GM23338 (cell line): ENCODE data around the gene KRTAP4-9. TPM values are rescaled to one million over a fixed set of nuclear protein-coding genes. Genes with fewer than 3 reads are reported as not detected.

Source experiments
- ATAC-seq: fragments of 200-7000 bp; cut with Tn5 transposase; 3 replicates; pipeline ENCODE4 v1.9.1; 2020
- DNase-seq: peaks from one replicate; pipeline ENCODE4 v3.0.0-alpha.2; 2015; ENCODE audit warnings: low spot score
- H2AFZ ChIP-seq: fragments of 200-600 bp; sonication (generic); 2 replicates; pipeline ENCODE4 v1.8.0; 2016; ENCODE audit warnings: antibody characterized with exemption, mild to moderate bottlenecking, moderate library complexity
- H3F3A ChIP-seq: fragments of 200-600 bp; sonication (generic); replicated peaks from 2 replicates; pipeline ENCODE4 v1.8.0; 2017; ENCODE audit warnings: antibody characterized with exemption, mixed run types, low read depth
- H3K27ac ChIP-seq: fragments of 200-600 bp; sonication (generic); 2 replicates; pipeline ENCODE4 v1.6.1; 2016; ENCODE audit warnings: low read depth
- H3K27me3 ChIP-seq: fragments of 200-600 bp; sonication (generic); 2 replicates; pipeline ENCODE4 v1.8.0; 2016; ENCODE audit warnings: mild to moderate bottlenecking, mixed run types, moderate library complexity; ENCODE audit not compliant: insufficient read depth
- H3K36me3 ChIP-seq: fragments of 200-600 bp; sonication (generic); 2 replicates; pipeline ENCODE4 v1.8.0; 2016; ENCODE audit warnings: mild to moderate bottlenecking; ENCODE audit not compliant: insufficient read depth
- H3K4me1 ChIP-seq: fragments of 200-600 bp; sonication (generic); 2 replicates; pipeline ENCODE4 v1.8.0; 2016; ENCODE audit warnings: mild to moderate bottlenecking, moderate library complexity; ENCODE audit not compliant: insufficient read depth
- H3K4me2 ChIP-seq: fragments of 200-600 bp; sonication (generic); 2 replicates; pipeline ENCODE4 v1.7.1; 2017; ENCODE audit warnings: mixed run types
- H3K4me3 ChIP-seq: fragments of 200-600 bp; sonication (generic); 2 replicates; pipeline ENCODE4 v1.6.1; 2016; ENCODE audit warnings: mixed run types
- H3K79me2 ChIP-seq: fragments of 200-600 bp; sonication (generic); replicated peaks from 2 replicates; pipeline ENCODE4 v1.8.0; 2017; ENCODE audit warnings: mild to moderate bottlenecking; ENCODE audit not compliant: insufficient read depth
- H3K9me2 ChIP-seq: fragments of 200-600 bp; sonication (generic); 2 replicates; pipeline ENCODE4 v1.8.0; 2017; ENCODE audit not compliant: insufficient read depth
- H4K20me1 ChIP-seq: fragments of 200-600 bp; sonication (generic); replicated peaks from 2 replicates; pipeline ENCODE4 v1.8.0; 2017; ENCODE audit warnings: mild to moderate bottlenecking; ENCODE audit not compliant: insufficient read depth
- H3K27ac Mint-ChIP-seq: 2 replicates; pipeline ENCODE4 v1.8.0; 2020; ENCODE audit warnings: inconsistent platforms, mild to moderate bottlenecking, moderate library complexity, mixed read lengths
- H3K27me3 Mint-ChIP-seq: 3 replicates; pipeline ENCODE4 v1.8.0; 2022; ENCODE audit warnings: low read depth, mild to moderate bottlenecking, moderate library complexity, mixed read lengths, inconsistent platforms; ENCODE audit not compliant: insufficient read depth, poor library complexity
- H3K36me3 Mint-ChIP-seq: 3 replicates; pipeline ENCODE4 v1.8.0; 2021; ENCODE audit warnings: low read depth, mild to moderate bottlenecking, inconsistent platforms, moderate library complexity, mixed read lengths
- H3K4me1 Mint-ChIP-seq: 3 replicates; pipeline ENCODE4 v1.8.0; 2020; ENCODE audit warnings: mild to moderate bottlenecking, inconsistent platforms, mixed read lengths
- H3K4me3 Mint-ChIP-seq: 3 replicates; pipeline ENCODE4 v1.8.0; 2021; ENCODE audit warnings: moderate library complexity, mild to moderate bottlenecking, inconsistent platforms, mixed read lengths
- H3K9me3 Mint-ChIP-seq: 3 replicates; pipeline ENCODE4 v1.8.0; 2020; ENCODE audit warnings: moderate library complexity, mild to moderate bottlenecking, inconsistent platforms, mixed read lengths
- CTCF ChIP-seq, 2 experiments: fragments of 200-600 bp in 1 of 2; sonication (generic) in 1 of 2; conservative IDR thresholded peaks; 2 replicates each; pipeline versions ENCODE4 v1.5.1 to v1.6.1; 2016 to 2017; ENCODE audit warnings: antibody characterized with exemption in 2 of 2, low read depth in 2 of 2, mild to moderate bottlenecking in 2 of 2, moderate library complexity in 1 of 2
- EZH2phosphoT487 ChIP-seq: fragments of 200-600 bp; sonication (generic); IDR thresholded peaks from one replicate; pipeline ENCODE4 v1.8.1; 2018; ENCODE audit warnings: antibody characterized with exemption; ENCODE audit not compliant: unreplicated experiment
- JUNB ChIP-seq: IDR thresholded peaks from one replicate; pipeline ENCODE4 v1.6.1; 2016; ENCODE audit warnings: antibody characterized with exemption; ENCODE audit not compliant: unreplicated experiment
- POLR2AphosphoS5 ChIP-seq: IDR thresholded peaks from 2 replicates; pipeline ENCODE4 v1.6.1; 2016; ENCODE audit warnings: antibody characterized with exemption, low read depth
- REST ChIP-seq: IDR thresholded peaks from one replicate; pipeline ENCODE4 v1.6.1; 2018; ENCODE audit warnings: antibody characterized with exemption; ENCODE audit not compliant: unreplicated experiment
- ZNF331 ChIP-seq: fragments of 250-450 bp; sonication (Bioruptor Pico); IDR thresholded peaks from 2 replicates; pipeline ENCODE4 v1.5.0; 2020; ENCODE audit warnings: low read depth, mild to moderate bottlenecking, moderate library complexity
- ZNF462 ChIP-seq: fragments of 250-450 bp; sonication (Bioruptor Pico); IDR thresholded peaks from 2 replicates; pipeline ENCODE4 v1.5.0; 2020; ENCODE audit warnings: mild to moderate bottlenecking, moderate library complexity
- polyA plus RNA-seq: library from polyadenylated mRNA; unstranded; fragments of >200 nt; fragmentation: Nextera tagmentation; extraction: Ambion mirVana; gene quantifications from 2 replicates; pipeline ENCODE4 v1.2.1, GENCODE V29; 2016
- total RNA-seq: library from RNA; depleted of rRNA; stranded (reverse); fragments of >200 nt; shearing (Covaris generic); gene quantifications from 2 replicates; pipeline ENCODE4 v1.2.3, GENCODE V29; 2014

KRTAP4-9 gene
- total and polyA plus RNA-seq, 2 experiments from 2014 or later: not detected

- TF ChIP-seq REST (no peak), POLR2AphosphoS5 (no peak), ZNF331 (CRISPR knock-in tag) (no peak)
Measured at GRCh38 chr17:41057547-41057946, 47.6 kb upstream of the KRTAP4-9 start (continued).

- Histone ChIP-seq H3K27me3 (no peaks in the 10 kb centered on the region), H3K4me2 (no peak overlapping the region), H2AFZ (no peak overlapping the region), H3K27ac (no peak overlapping the region), H4K20me1 (no peaks in the 10 kb centered on the region), H3K36me3 (no peaks in the 10 kb centered on the region), H3K79me2 (no peaks in the 10 kb centered on the region), H3K9me2 (no peaks in the 10 kb centered on the region), H3F3A (no peaks in the 10 kb centered on the region), H3K4me3 (no peak overlapping the region), H3K4me1 (0 out of 2 replicates have a peak, but pooled peaks cover 6% of the 10 kb centered on the region)
- H3K27ac Mint-ChIP-seq: no peak overlapping the region
- peaks cover 3% of the 10 kb centered on the region; the same call in 1 of the 3 replicates for H3K9me3 Mint-ChIP-seq
- no peaks in the 10 kb centered on the region for H3K27me3 Mint-ChIP-seq
- peaks cover 6% of the 10 kb centered on the region for H3K4me1 Mint-ChIP-seq
- no peak for ATAC-seq
- H3K4me3 Mint-ChIP-seq: no peak overlapping the region
- TF ChIP-seq EZH2phosphoT487: no peak
- TF ChIP-seq CTCF (conservative IDR thresholded peaks at IDR 0.05; ENCODE audit: low read depth in 2 of 2): no peak
- no peak for TF ChIP-seq JUNB
- TF ChIP-seq ZNF462 (CRISPR knock-in tag): no peak
- 0 out of 3 replicates have a peak, but pooled peaks cover under 1% of the 10 kb centered on the region for H3K36me3 Mint-ChIP-seq
- no peak for DNase-seq
Measured at GRCh38 chr17:41058741-41059140, 46.4 kb upstream of the KRTAP4-9 start.
